ENCODE data around the gene GCN1. TPM values are rescaled to one million over a fixed set of nuclear protein-coding genes. Genes with fewer than 3 reads are reported as not detected.

The GCN1 gene, protein sequence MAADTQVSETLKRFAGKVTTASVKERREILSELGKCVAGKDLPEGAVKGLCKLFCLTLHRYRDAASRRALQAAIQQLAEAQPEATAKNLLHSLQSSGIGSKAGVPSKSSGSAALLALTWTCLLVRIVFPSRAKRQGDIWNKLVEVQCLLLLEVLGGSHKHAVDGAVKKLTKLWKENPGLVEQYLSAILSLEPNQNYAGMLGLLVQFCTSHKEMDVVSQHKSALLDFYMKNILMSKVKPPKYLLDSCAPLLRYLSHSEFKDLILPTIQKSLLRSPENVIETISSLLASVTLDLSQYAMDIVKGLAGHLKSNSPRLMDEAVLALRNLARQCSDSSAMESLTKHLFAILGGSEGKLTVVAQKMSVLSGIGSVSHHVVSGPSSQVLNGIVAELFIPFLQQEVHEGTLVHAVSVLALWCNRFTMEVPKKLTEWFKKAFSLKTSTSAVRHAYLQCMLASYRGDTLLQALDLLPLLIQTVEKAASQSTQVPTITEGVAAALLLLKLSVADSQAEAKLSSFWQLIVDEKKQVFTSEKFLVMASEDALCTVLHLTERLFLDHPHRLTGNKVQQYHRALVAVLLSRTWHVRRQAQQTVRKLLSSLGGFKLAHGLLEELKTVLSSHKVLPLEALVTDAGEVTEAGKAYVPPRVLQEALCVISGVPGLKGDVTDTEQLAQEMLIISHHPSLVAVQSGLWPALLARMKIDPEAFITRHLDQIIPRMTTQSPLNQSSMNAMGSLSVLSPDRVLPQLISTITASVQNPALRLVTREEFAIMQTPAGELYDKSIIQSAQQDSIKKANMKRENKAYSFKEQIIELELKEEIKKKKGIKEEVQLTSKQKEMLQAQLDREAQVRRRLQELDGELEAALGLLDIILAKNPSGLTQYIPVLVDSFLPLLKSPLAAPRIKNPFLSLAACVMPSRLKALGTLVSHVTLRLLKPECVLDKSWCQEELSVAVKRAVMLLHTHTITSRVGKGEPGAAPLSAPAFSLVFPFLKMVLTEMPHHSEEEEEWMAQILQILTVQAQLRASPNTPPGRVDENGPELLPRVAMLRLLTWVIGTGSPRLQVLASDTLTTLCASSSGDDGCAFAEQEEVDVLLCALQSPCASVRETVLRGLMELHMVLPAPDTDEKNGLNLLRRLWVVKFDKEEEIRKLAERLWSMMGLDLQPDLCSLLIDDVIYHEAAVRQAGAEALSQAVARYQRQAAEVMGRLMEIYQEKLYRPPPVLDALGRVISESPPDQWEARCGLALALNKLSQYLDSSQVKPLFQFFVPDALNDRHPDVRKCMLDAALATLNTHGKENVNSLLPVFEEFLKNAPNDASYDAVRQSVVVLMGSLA (N-terminal part only)
- 100 to 1,000 TPM in 4 of 5 experiments, 10 to 100 TPM in 1; 90.6 to 142 (median 132) TPM for total RNA-seq
- polyA plus RNA-seq: 10 to 100 TPM; 20.3 to 36.4 TPM
- 272 reads per million, percentile 95 among the genes with 10 or more reads in this experiment for total RNA-seq

DNA sequence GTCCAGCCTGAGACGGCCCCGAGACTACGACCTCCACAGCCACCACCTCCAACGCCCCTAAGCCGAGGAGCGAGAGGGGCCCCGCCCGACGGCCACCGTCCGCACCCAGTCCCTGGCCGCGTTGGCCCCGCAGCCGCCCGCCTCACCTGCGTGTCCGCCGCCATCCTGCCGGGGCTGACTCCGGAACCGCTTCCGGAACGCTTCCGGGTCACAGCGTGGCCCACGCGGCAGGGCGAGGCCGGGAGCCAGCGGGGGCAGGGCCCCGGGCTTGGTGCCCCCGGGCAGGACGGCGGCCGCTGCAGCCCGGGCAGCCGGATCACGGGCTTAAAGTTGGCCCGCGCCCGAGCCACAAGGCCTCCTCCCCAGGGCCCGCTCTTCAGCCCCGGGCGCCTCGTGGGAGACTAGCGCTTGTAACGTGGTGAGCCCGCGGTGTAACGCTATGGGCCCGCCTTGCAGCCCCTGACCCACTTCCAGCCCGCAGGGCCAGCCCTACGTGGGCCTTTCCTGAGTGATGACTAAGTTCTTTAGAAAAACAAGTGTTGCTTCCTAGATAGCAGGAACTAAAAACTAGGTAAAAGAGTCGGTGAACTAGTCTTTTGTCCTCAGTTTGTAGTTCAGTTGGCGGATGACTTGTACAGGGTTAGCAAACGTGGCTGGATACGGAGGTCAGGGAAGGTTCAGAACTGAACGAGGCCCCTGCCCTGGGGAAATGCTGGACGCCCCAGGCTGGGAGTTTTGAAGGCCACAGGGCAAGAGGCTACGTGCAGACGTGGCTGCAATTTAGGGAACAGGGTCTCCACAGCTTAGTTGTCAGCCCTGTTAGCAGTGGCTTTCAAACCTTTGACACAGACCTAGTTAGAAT, at the start of gene GCN1:
Gene GCN1 (minus strand): TSS at position 182 of the 862 bp plus-strand sequence. CDS start 18 bp downstream, at position 164.
- Mint-ChIP-seq H3K27me3 (no peaks in the 10 kb centered on the region), H3K9me3 (peaks cover 0 to 4% (median 0%) of the 10 kb centered on the region in 11 donors), H3K27ac (peak within 1 kb of the TSS; percentile 87 to 95 (median 93)), H3K4me1 (peaks cover 27 to 60% (median 44%) of the 10 kb centered on the region in 7 donors), H3K4me3 (peak within 1 kb of the TSS; percentile 82 to 96 (median 90)), H3K36me3 (peaks cover 0 to 39% (median 18%) of the 10 kb centered on the region in 5 donors)
- Histone ChIP-seq H3K9me3 (ENCODE audit: control insufficient read depth in 2 of 3, low read length in 3 of 3) (no peaks in the 10 kb centered on the region), H3K27ac (ENCODE audit: low read depth, low read length) (peak within 1 kb of the TSS; percentile 88), H3K36me3 (ENCODE audit: control insufficient read depth in 2 of 3, insufficient read depth in 3 of 3, low read length in 3 of 3) (peaks cover 21 to 56% (median 30%) of the 10 kb centered on the region in 3 experiments), H3K27me3 (ENCODE audit: control insufficient read depth in 2 of 2, insufficient read depth in 2 of 2, low read length in 2 of 2) (no peaks in the 10 kb centered on the region), H3K4me3 (ENCODE audit: low read length) (peak within 1 kb of the TSS; percentile 96), H3K4me1 (ENCODE audit: control insufficient read depth in 2 of 2, insufficient read depth in 2 of 2, low read length in 2 of 2) (peaks cover 20 to 26% of the 10 kb centered on the region in 2 donors)
- POLR2A ChIA-PET: interaction anchor here (5.0 to 10.5 kb wide), 2 partner anchors 6 to 95 kb away, joined by 45 to 182 read pairs; partner anchors contain the start of genes RNU4-1, RNU4-2 and RPLP0
- peak; percentile 77 to 97 (median 89) for DNase-seq
- intact Hi-C loops (cut with micrococcal nuclease): loop anchor here (1.0 to 5.0 kb wide), 3 partner anchors 77 to 512 kb away; partner anchors contain the start of gene RAB35 (in 1 of the 2)
- CTCF ChIA-PET: interaction anchor here (1.1 kb wide), 1 partner anchor 70 kb away, joined by 3 read pairs; the partner anchor contains the start of gene PXN
- peak; percentile 93 for ATAC-seq

GRCh38 chr12:120242971-120243699, 48.6 kb upstream of the GCN1 start:
- peak overlapping the region in 7 of 9 donors; percentile 5 to 75 (median 47) for H3K27ac Mint-ChIP-seq
- ATAC-seq (no peak), DNase-seq (no peak)
- H3K4me1 Mint-ChIP-seq: peaks cover 47 to 84% (median 74%) of the 10 kb centered on the region in 7 donors
- Histone ChIP-seq H3K36me3 (ENCODE audit: control insufficient read depth in 2 of 3, insufficient read depth in 3 of 3, low read length in 3 of 3) (peaks cover 0 to 11% (median 0%) of the 10 kb centered on the region in 3 experiments), H3K4me1 (ENCODE audit: control insufficient read depth in 2 of 2, insufficient read depth in 2 of 2, low read length in 2 of 2) (peaks cover 49 to 63% of the 10 kb centered on the region in 2 donors), H3K9me3 (ENCODE audit: control insufficient read depth in 2 of 3, low read length in 3 of 3) (no peaks in the 10 kb centered on the region), H3K4me3 (ENCODE audit: low read length) (no peak overlapping the region), H3K27ac (ENCODE audit: low read depth, low read length) (no peak overlapping the region), H3K27me3 (ENCODE audit: control insufficient read depth in 2 of 2, insufficient read depth in 2 of 2, low read length in 2 of 2) (no peaks in the 10 kb centered on the region)
- peak overlapping the region in 4 of 10 donors; percentile 29 to 70 (median 52) for H3K4me3 Mint-ChIP-seq
- ChIA-PET CTCF (interaction anchor here (0.6 to 1.6 kb wide), 6 partner anchors 12 to 79 kb away, joined by 3 to 7 read pairs (median 4); partner anchors contain the start of gene PXN), POLR2A (interaction anchor here (1.2 to 3.9 kb wide), 6 partner anchors 10 to 49 kb away, joined by 3 to 24 read pairs (median 4); partner anchors contain the start of genes RNU4-2 and RPLP0)
- no peaks in the 10 kb centered on the region for H3K27me3 Mint-ChIP-seq
- peaks cover 0 to 2% (median 0%) of the 10 kb centered on the region in 11 donors for H3K9me3 Mint-ChIP-seq
- intact Hi-C loops (cut with micrococcal nuclease): no loop called here
- peaks cover 0 to 18% (median 5%) of the 10 kb centered on the region in 5 donors for H3K36me3 Mint-ChIP-seq

DNA sequence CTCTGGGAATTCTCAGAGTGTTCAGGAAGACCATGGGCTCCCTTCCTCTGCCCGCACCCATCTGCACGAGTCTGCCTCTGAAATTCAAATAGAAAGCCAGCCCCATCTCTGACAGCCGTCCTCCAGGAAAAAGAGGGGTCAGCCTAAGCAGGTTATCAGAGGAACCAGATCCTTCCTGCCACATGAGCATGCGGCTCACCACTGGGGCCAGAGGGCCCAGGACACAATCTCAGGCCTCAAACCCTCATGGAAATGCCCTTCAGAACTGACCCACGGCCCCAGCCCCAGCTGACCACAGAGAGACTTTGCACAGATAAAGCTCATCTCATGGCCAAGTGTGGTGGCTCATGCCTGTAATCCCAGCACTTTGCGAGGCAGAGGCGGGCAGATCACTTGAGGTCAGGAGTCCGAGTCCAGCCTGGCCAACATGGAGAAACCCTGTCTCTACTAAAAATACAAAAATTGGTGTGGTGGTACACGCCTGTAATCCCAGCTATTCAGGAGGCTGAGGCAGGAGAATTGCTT, 47.8 kb upstream of the GCN1 start:
- ChIA-PET POLR2A (interaction anchor here (1.3 to 3.9 kb wide), 4 partner anchors 11 to 45 kb away, joined by 3 to 24 read pairs (median 4); partner anchors contain the start of gene RPLP0), CTCF (interaction anchor here (0.6 to 1.6 kb wide), 5 partner anchors 11 to 80 kb away, joined by 3 to 7 read pairs (median 4); partner anchors contain the start of gene PXN)
- peaks cover 0 to 11% (median 0%) of the 10 kb centered on the region in 3 experiments for H3K36me3 ChIP-seq (ENCODE audit: control insufficient read depth in 2 of 3, insufficient read depth in 3 of 3, low read length in 3 of 3)
- peak overlapping the region in 5 of 9 donors; percentile 30 to 75 (median 53) for H3K27ac Mint-ChIP-seq
- DNase-seq (no peak), ATAC-seq (peak; percentile 28)
- peaks cover 0 to 2% (median 0%) of the 10 kb centered on the region in 11 donors for H3K9me3 Mint-ChIP-seq
- intact Hi-C loops (cut with micrococcal nuclease): no loop called here
- H3K9me3 ChIP-seq (ENCODE audit: control insufficient read depth in 2 of 3, low read length in 3 of 3): no peaks in the 10 kb centered on the region
- H3K36me3 Mint-ChIP-seq: peaks cover 0 to 18% (median 5%) of the 10 kb centered on the region in 5 donors
- no peak overlapping the region for H3K4me3 ChIP-seq (ENCODE audit: low read length)
- no peak overlapping the region for H3K27ac ChIP-seq (ENCODE audit: low read depth, low read length)
- H3K27me3 ChIP-seq (ENCODE audit: control insufficient read depth in 2 of 2, insufficient read depth in 2 of 2, low read length in 2 of 2): no peaks in the 10 kb centered on the region
- H3K4me3 Mint-ChIP-seq: peak overlapping the region in 4 of 10 donors; percentile 9 to 59 (median 43)
- H3K4me1 Mint-ChIP-seq: peaks cover 45 to 84% (median 74%) of the 10 kb centered on the region in 7 donors
- no peaks in the 10 kb centered on the region for H3K27me3 Mint-ChIP-seq
- peaks cover 48 to 62% of the 10 kb centered on the region in 2 donors for H3K4me1 ChIP-seq (ENCODE audit: control insufficient read depth in 2 of 2, insufficient read depth in 2 of 2, low read length in 2 of 2)

- Mint-ChIP-seq H3K27ac (peak overlapping the region in 8 of 9 donors; percentile 36 to 88 (median 69)), H3K4me1 (peaks cover 44 to 84% (median 70%) of the 10 kb centered on the region in 7 donors), H3K36me3 (peaks cover 0 to 18% (median 5%) of the 10 kb centered on the region in 5 donors), H3K27me3 (no peaks in the 10 kb centered on the region), H3K4me3 (peak overlapping the region in 9 of 10 donors; percentile 20 to 64 (median 42)), H3K9me3 (peaks cover 0 to 2% (median 0%) of the 10 kb centered on the region in 11 donors)
- H3K4me1 ChIP-seq (ENCODE audit: control insufficient read depth in 2 of 2, insufficient read depth in 2 of 2, low read length in 2 of 2): peaks cover 45 to 60% of the 10 kb centered on the region in 2 donors
- no peaks in the 10 kb centered on the region for H3K27me3 ChIP-seq (ENCODE audit: control insufficient read depth in 2 of 2, insufficient read depth in 2 of 2, low read length in 2 of 2)
- peaks cover 0 to 11% (median 0%) of the 10 kb centered on the region in 3 experiments for H3K36me3 ChIP-seq (ENCODE audit: control insufficient read depth in 2 of 3, insufficient read depth in 3 of 3, low read length in 3 of 3)
- no peak for ATAC-seq
- H3K9me3 ChIP-seq (ENCODE audit: control insufficient read depth in 2 of 3, low read length in 3 of 3): no peaks in the 10 kb centered on the region
- H3K27ac ChIP-seq (ENCODE audit: low read depth, low read length): no peak overlapping the region
- CTCF ChIA-PET: interaction anchor here (1.3 to 3.3 kb wide), 4 partner anchors 11 to 24 kb away, joined by 3 to 31 read pairs (median 8); partner anchors contain the start of gene PXN
- H3K4me3 ChIP-seq (ENCODE audit: low read length): no peak overlapping the region
- intact Hi-C loops (cut with micrococcal nuclease): no loop called here
- DNase-seq: no peak
- POLR2A ChIA-PET: interaction anchor here (2.6 to 7.5 kb wide), 3 partner anchors 12 to 51 kb away, joined by 11 to 103 read pairs (median 24); partner anchors contain the start of genes PXN, RNU4-1 and RNU4-2
Observed at GRCh38 chr12:120241561-120242274, 47.2 kb upstream of the GCN1 start.
